Measurements from ENCODE around the gene GRIN2A.

DNA sequence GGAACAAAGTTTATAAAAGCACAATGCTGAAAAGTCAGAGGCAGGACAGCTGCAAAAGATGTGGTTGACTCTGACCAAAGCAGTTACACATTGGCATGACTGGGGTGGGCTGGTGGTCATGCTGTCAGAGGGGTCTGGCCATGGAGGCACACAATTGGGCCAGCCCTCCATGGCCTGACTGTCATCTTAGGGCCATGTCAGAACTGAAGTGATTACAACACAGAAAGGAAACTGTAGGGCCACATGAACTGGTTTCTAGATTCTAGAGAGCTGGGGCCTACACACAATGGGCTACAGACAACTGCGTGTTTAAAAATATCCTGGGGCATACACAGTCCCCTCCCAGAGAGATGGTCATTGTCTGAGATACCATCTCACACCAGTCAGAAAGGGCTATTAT lies 380.6 kb downstream of the GRIN2A start:
- no peak for TF ChIP-seq CTCF (IDR thresholded peaks at IDR 0.05)
- TF ChIP-seq POLR2A (IDR thresholded peaks at IDR 0.05): no peak
